A549 (cell line): ENCODE data around the gene ITGA1. TPM values are rescaled to one million over a fixed set of nuclear protein-coding genes. Genes with fewer than 3 reads are reported as not detected.
A peak's percentile ranks its signal among the peaks of the same experiment; 100 is the strongest.

Experiments used
- ATAC-seq, 2 experiments: fragments of 200-7000 bp in 1 of 2; fragments of >200 bp in 1 of 2; cut with Nextera tagmentation in 1 of 2; cut with Tn5 transposase in 1 of 2; 3 replicates each; pipeline versions ENCODE4 v1.8.0 to v1.9.1; 2018 to 2020; ENCODE audit warnings: mild to moderate bottlenecking in 1 of 2, moderate library complexity in 1 of 2
- CTCF ChIA-PET: fragments of 300-600 bp; sonication (Branson Sonifier 250); formaldehyde crosslinking; extraction: SDS; loops from one replicate; lab custom pipeline; 2021; ENCODE audit warnings: antibody characterized with exemption, inconsistent platforms; lab: Yijun Ruan, JAX
- POLR2A ChIA-PET: fragments of 350-600 bp; formaldehyde crosslinking; extraction: SDS; loops from one replicate; lab custom pipeline; 2021; ENCODE audit warnings: antibody characterized with exemption, inconsistent platforms; lab: Yijun Ruan, JAX
- DNase-seq, 2 experiments: peaks; one replicate each; pipeline versions ENCODE4 v3.0.0 to v3.0.0-alpha.2; 2011 to 2016; ENCODE audit warnings: low read depth in 1 of 2, low spot score in 1 of 2
- FAIRE-seq: peaks from 2 replicates; lab custom pipeline; 2011; peaks lifted over from hg19 to GRCh38; lab: Jason Lieb, UNC
- H3K27ac ChIP-seq, 2 experiments: fragments of >200 bp; sonication (Bioruptor Twin); formaldehyde crosslinking; 3 replicates each; pipeline ENCODE4 v1.5.1; 2016 to 2017
- H3K4me1 ChIP-seq: fragments of >200 bp; sonication (Bioruptor Twin); formaldehyde crosslinking; 3 replicates; pipeline ENCODE4 v1.6.1; 2016
- H3K4me2 ChIP-seq: fragments of >200 bp; sonication (Bioruptor Twin); formaldehyde crosslinking; 3 replicates; pipeline ENCODE4 v1.6.1; 2016
- H3K4me3 ChIP-seq: fragments of >200 bp; sonication (Bioruptor Twin); formaldehyde crosslinking; 3 replicates; pipeline ENCODE4 v1.5.1; 2016
- H3K9me3 ChIP-seq: fragments of >200 bp; sonication (Bioruptor Twin); formaldehyde crosslinking; 3 replicates; pipeline ENCODE4 v1.6.1; 2016
- ATOH8 ChIP-seq: fragments of 250-450 bp; sonication (Bioruptor Pico); IDR thresholded peaks from 2 replicates; pipeline ENCODE4 v1.5.0; 2020; ENCODE audit warnings: low read depth, mild to moderate bottlenecking, moderate library complexity
- CBX2 ChIP-seq: fragments of 200-600 bp; sonication (generic); IDR thresholded peaks from 2 replicates; pipeline ENCODE4 v1.6.1; 2016; ENCODE audit warnings: low read depth, mild to moderate bottlenecking, borderline replicate concordance
- CEBPB ChIP-seq, 2 experiments: fragments of >200 bp in 1 of 2; sonication (Bioruptor Twin) in 1 of 2; formaldehyde crosslinking in 1 of 2; IDR thresholded peaks; 2 replicates each; pipeline ENCODE4 v1.6.1; 2012 to 2016
- CHD4 ChIP-seq: fragments of 200-600 bp; sonication (generic); IDR thresholded peaks from 2 replicates; pipeline ENCODE4 v1.6.1; 2016; ENCODE audit warnings: antibody characterized with exemption, mild to moderate bottlenecking, borderline replicate concordance
- E2F6 ChIP-seq: IDR thresholded peaks from 2 replicates; pipeline ENCODE4 v1.6.1; 2012; ENCODE audit warnings: low read depth, borderline replicate concordance
- EP300 ChIP-seq, 2 experiments: fragments of >200 bp; sonication (Bioruptor Twin); formaldehyde crosslinking; IDR thresholded peaks; 2 replicates in 1 of 2; 3 replicates in 1 of 2; pipeline ENCODE4 v1.6.1; 2016 to 2017
- ESRRA ChIP-seq: fragments of 150-350 bp; IDR thresholded peaks from 2 replicates; pipeline ENCODE4 v1.6.1; 2014; ENCODE audit warnings: mild to moderate bottlenecking, low read length, borderline replicate concordance
- FOSB ChIP-seq: fragments of 250-450 bp; sonication (Bioruptor Pico); IDR thresholded peaks from 2 replicates; pipeline ENCODE4 v1.5.0; 2020; ENCODE audit warnings: mild to moderate bottlenecking, moderate library complexity
- FOSL2 ChIP-seq, 2 experiments: fragments of 450-650 bp in 1 of 2; fragments of >200 bp in 1 of 2; sonication (Bioruptor Twin) in 1 of 2; formaldehyde crosslinking; IDR thresholded peaks; 2 replicates each; pipeline versions ENCODE4 v1.5.0 to v1.6.1; 2016 to 2020; ENCODE audit warnings: mild to moderate bottlenecking in 1 of 2, moderate library complexity in 1 of 2
- HMGXB4 ChIP-seq: fragments of 250-450 bp; sonication (Bioruptor Pico); IDR thresholded peaks from 2 replicates; pipeline ENCODE4 v1.5.0; 2021; ENCODE audit warnings: mild to moderate bottlenecking, moderate library complexity, borderline replicate concordance
- HOXB13 ChIP-seq: fragments of 250-450 bp; sonication (Bioruptor Pico); IDR thresholded peaks from 2 replicates; pipeline ENCODE4 v1.5.0; 2020; ENCODE audit warnings: low read depth, mild to moderate bottlenecking, moderate library complexity
- JUN ChIP-seq, 2 experiments: fragments of >200 bp; sonication (Bioruptor Twin); formaldehyde crosslinking; IDR thresholded peaks; 2 replicates in 1 of 2; 3 replicates in 1 of 2; pipeline ENCODE4 v1.6.1; 2016 to 2017
- JUNB ChIP-seq: fragments of >200 bp; sonication (Bioruptor Twin); formaldehyde crosslinking; IDR thresholded peaks from 2 replicates; pipeline ENCODE4 v1.6.1; 2016
- KDM1A ChIP-seq: fragments of 200-600 bp; sonication (generic); IDR thresholded peaks from 2 replicates; pipeline ENCODE4 v1.6.1; 2016; ENCODE audit warnings: low read depth, mild to moderate bottlenecking
- MAFK ChIP-seq: fragments of 450-650 bp; IDR thresholded peaks from 2 replicates; pipeline ENCODE4 v1.6.1; 2014; ENCODE audit not compliant: partially characterized antibody
- MAZ ChIP-seq: fragments of 150-350 bp; IDR thresholded peaks from 2 replicates; pipeline ENCODE4 v1.6.1; 2014; ENCODE audit warnings: antibody characterized with exemption, low read depth, low read length, borderline replicate concordance
- PHF8 ChIP-seq: fragments of 200-600 bp; sonication (generic); IDR thresholded peaks from 2 replicates; pipeline ENCODE4 v1.6.1; 2016; ENCODE audit warnings: low read depth, mild to moderate bottlenecking, antibody characterized with exemption, moderate library complexity, borderline replicate concordance
- POLR2A ChIP-seq: IDR thresholded peaks from 2 replicates; pipeline ENCODE4 v1.6.1; 2012; ENCODE audit warnings: mild to moderate bottlenecking, low read length
- RAD21 ChIP-seq, 2 experiments: fragments of >200 bp in 1 of 2; sonication (Bioruptor Twin) in 1 of 2; formaldehyde crosslinking in 1 of 2; IDR thresholded peaks in 1 of 2; conservative IDR thresholded peaks in 1 of 2; 2 replicates in 1 of 2; 3 replicates in 1 of 2; pipeline ENCODE4 v1.6.1; 2012 to 2018; ENCODE audit warnings: inconsistent platforms in 1 of 2
- REST ChIP-seq: fragments of 200-600 bp; sonication (generic); IDR thresholded peaks from 2 replicates; pipeline ENCODE4 v1.6.1; 2016; ENCODE audit warnings: antibody characterized with exemption, mild to moderate bottlenecking, moderate library complexity
- RFX5 ChIP-seq: fragments of 450-650 bp; IDR thresholded peaks from 2 replicates; pipeline ENCODE4 v1.7.1; 2014; ENCODE audit warnings: antibody characterized with exemption, mild to moderate bottlenecking, moderate library complexity
- SMC3 ChIP-seq: fragments of >200 bp; sonication (Bioruptor Twin); formaldehyde crosslinking; IDR thresholded peaks from 3 replicates; pipeline ENCODE4 v1.6.1; 2018; ENCODE audit warnings: inconsistent platforms
- TP53 ChIP-seq: fragments of 250-450 bp; sonication (Bioruptor Pico); IDR thresholded peaks from 2 replicates; pipeline ENCODE4 v1.5.0; 2021; ENCODE audit warnings: mild to moderate bottlenecking, moderate library complexity
- ZC3H11A ChIP-seq: fragments of 450-650 bp; IDR thresholded peaks from 2 replicates; pipeline ENCODE4 v1.6.1; 2014; ENCODE audit warnings: antibody characterized with exemption, mild to moderate bottlenecking
- WGBS: methylation state at CpG from one replicate; pipeline ENCODE4 v1.1.6; 2017; ENCODE audit errors: missing lambda C conversion rate; 5-methylcytosine and 5-hydroxymethylcytosine counted together
- polyA plus RNA-seq, 4 experiments: library from polyadenylated mRNA; depleted of rRNA in 3 of 4; stranded (reverse); fragments of >200 nt; fragmentation: RNase III in 1 of 4; extraction: RNeasy Plus Mini Kit Qiagen cat#74134 plus additional on column Dnase treatment in 1 of 4; gene quantifications; 2 replicates in 3 of 4; 3 replicates in 1 of 4; pipeline ENCODE4 v1.2.3, GENCODE V29; 2011 to 2017
- TF ChIP-seq, protein P1 (sequence below): fragments of >200 bp; sonication (Bioruptor Twin); formaldehyde crosslinking; IDR thresholded peaks from 3 replicates; pipeline ENCODE4 v1.5.1; 2016

The ITGA1 gene
- polyA plus RNA-seq, 2 of the 4 experiments (the other 2 are of a cell fraction), result 1.5 to 5.5 TPM

DNA sequence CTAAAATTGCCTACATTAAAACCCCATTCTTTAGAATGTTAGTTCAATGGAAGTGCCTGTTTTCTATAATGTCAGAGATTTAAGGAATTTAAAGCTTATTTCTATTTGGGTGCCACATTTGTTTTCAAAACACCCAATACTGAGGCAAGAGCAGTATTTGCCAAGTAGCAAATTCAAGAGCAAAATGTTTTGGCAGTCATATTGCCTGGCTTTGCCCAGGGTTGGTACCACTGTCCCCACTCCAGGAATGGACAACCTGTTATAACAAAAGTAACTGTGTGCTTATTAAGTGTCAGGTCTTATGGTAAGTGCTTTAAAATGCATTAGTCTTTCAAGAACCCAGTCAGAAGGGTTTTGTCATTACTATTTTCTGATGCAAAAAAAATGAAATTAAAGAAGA is 19.3 kb downstream of the ITGA1 start:
- FAIRE-seq, result no peak
- Histone ChIP-seq H3K4me1 (peaks cover 64% of the 10 kb centered on the region), H3K4me2 (no peak overlapping the region), H3K9me3 (no peaks in the 10 kb centered on the region), H3K27ac (no peak overlapping the region), H3K4me3 (no peak overlapping the region)
- ChIA-PET POLR2A (no interaction called here), CTCF (no interaction called here)
- no peak for DNase-seq
- TF ChIP-seq FOSB (CRISPR knock-in tag) (no peak), KDM1A (no peak), CHD4 (no peak), TP53 (CRISPR knock-in tag) (no peak), E2F6 (no peak), JUNB (no peak), ATOH8 (CRISPR knock-in tag) (no peak), PHF8 (no peak), MAFK (no peak), SMC3 (no peak)
- no peak for ATAC-seq

DNA sequence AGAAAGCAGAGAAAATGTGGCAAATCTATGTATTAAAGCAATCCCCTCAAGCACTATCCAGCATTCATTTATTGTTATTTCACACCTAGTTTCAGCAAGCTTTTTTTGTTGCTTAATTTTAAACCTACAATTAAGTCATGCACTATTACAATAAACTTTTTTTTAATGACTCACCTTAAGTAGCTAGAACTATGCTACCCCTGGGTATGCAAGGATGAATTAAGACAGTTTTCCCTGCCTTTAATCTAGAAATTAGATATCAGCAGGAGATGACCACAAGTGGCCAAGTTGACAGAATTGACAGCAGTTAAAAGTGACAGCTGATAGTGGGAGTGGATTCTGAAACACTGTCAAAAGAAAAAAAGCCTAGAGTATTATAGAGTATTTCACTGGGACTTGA is 20.0 kb downstream of the ITGA1 start:
- H3K9me3 ChIP-seq, result no peaks in the 10 kb centered on the region
- ChIA-PET POLR2A (interaction anchor here (0.6 kb wide), 2 partner anchors 12 to 20 kb away, joined by 4 read pairs; no protein-coding TSS in a partner anchor), CTCF (no interaction called here)
- no peak overlapping the region for H3K27ac ChIP-seq
- no peak for FAIRE-seq
- H3K4me2 ChIP-seq, result peak overlapping the region; percentile 6; the same call in 1 of the 3 replicates
- TF ChIP-seq CBX2, result no peak
- TF ChIP-seq ZC3H11A, result no peak
- no peak for TF ChIP-seq CEBPB (IDR thresholded peaks at IDR 0.05)
- no peak for TF ChIP-seq FOSL2 (IDR thresholded peaks at IDR 0.05)
- TF ChIP-seq FOSL2 (CRISPR knock-in tag; IDR thresholded peaks at IDR 0.05), result no peak
- TF ChIP-seq JUN (IDR thresholded peaks at IDR 0.05), result no peak
- no peak for TF ChIP-seq RFX5
- TF ChIP-seq FOSB (CRISPR knock-in tag), result no peak
- TF ChIP-seq CHD4, result no peak
- no peak for TF ChIP-seq MAFK
- no peak for TF ChIP-seq ESRRA
- H3K4me1 ChIP-seq, result peaks cover 57% of the 10 kb centered on the region
- DNase-seq, result no peak
- no peak for ATAC-seq
- H3K4me3 ChIP-seq, result no peak overlapping the region

DNA sequence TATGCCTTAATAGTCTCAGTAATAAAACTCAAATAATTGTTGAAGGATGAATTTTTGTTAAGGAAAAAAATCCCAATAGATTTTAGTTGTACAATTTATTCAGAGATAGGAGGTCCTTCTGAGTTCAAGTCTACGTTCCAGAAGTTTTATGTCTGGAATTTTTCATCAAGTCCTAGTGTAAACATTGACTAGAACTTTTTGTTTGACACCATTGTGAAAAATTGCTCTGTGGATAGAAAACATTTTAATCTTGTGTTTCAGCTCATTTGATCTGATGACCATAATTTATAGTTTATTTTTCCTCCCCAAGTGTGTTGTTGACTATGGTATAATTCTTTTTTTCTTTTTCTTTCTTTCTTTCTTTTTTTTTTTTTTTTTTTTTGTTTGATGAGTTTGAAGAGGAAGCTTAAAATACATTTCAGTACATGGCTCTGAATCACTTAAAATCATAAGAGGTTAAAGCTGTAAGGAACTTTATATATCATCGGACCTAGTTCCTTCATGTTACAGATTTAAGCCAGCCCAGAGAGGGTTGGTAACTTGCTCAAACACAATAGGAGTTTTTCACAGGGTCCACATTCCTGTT is 20.7 kb downstream of the ITGA1 start:
- no peak for DNase-seq
- ATAC-seq, result no peak
- no peak for FAIRE-seq
- Histone ChIP-seq H3K9me3 (no peaks in the 10 kb centered on the region), H3K4me3 (no peak overlapping the region), H3K27ac (no peak overlapping the region; a peak in 1 of 6 replicates), H3K4me2 (peak overlapping the region; percentile 6; the same call in 1 of the 3 replicates), H3K4me1 (peaks cover 50% of the 10 kb centered on the region)
- POLR2A ChIA-PET, result interaction anchor here (0.6 kb wide), 2 partner anchors 13 to 21 kb away, joined by 4 read pairs; no protein-coding TSS in a partner anchor
- WGBS, result 47% methylated on average over 2 of the region's 2 CpGs
- CTCF ChIA-PET, result interaction anchor here (0.6 kb wide), 1 partner anchor 21 kb away, joined by 3 read pairs; the partner anchor contains the start of genes ITGA1 and PELO
- TF ChIP-seq HOXB13 (CRISPR knock-in tag) (no peak), RAD21 (conservative IDR thresholded peaks at IDR 0.05 in 1 of 2, IDR thresholded peaks at IDR 0.05 in 1 of 2) (no peak), HMGXB4 (CRISPR knock-in tag) (no peak), SMC3 (no peak), RFX5 (no peak), MAZ (no peak), EP300 (IDR thresholded peaks at IDR 0.05) (no peak), REST (no peak), CHD4 (no peak), POLR2A (no peak)
- TF ChIP-seq, protein P1, sequence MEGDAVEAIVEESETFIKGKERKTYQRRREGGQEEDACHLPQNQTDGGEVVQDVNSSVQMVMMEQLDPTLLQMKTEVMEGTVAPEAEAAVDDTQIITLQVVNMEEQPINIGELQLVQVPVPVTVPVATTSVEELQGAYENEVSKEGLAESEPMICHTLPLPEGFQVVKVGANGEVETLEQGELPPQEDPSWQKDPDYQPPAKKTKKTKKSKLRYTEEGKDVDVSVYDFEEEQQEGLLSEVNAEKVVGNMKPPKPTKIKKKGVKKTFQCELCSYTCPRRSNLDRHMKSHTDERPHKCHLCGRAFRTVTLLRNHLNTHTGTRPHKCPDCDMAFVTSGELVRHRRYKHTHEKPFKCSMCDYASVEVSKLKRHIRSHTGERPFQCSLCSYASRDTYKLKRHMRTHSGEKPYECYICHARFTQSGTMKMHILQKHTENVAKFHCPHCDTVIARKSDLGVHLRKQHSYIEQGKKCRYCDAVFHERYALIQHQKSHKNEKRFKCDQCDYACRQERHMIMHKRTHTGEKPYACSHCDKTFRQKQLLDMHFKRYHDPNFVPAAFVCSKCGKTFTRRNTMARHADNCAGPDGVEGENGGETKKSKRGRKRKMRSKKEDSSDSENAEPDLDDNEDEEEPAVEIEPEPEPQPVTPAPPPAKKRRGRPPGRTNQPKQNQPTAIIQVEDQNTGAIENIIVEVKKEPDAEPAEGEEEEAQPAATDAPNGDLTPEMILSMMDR, result no peak
